HK-2 (cell line): Measurements from ENCODE around the gene EXOC4.

Experiments used
- DNase-seq: peaks from one replicate; pipeline ENCODE4 v3.0.0-alpha.2; 2018; ENCODE audit not compliant: unreplicated experiment

Gene EXOC4

GRCh38 chr7:133827707-133828623, 575.1 kb downstream of the EXOC4 start:
- no peak for DNase-seq

- DNase-seq = no peak
Observed at GRCh38 chr7:133828906-133829305, 576.0 kb downstream of the EXOC4 start.

GRCh38 chr7:133829336-133829897, 576.5 kb downstream of the EXOC4 start:
- peak; percentile 63 for DNase-seq

DNA sequence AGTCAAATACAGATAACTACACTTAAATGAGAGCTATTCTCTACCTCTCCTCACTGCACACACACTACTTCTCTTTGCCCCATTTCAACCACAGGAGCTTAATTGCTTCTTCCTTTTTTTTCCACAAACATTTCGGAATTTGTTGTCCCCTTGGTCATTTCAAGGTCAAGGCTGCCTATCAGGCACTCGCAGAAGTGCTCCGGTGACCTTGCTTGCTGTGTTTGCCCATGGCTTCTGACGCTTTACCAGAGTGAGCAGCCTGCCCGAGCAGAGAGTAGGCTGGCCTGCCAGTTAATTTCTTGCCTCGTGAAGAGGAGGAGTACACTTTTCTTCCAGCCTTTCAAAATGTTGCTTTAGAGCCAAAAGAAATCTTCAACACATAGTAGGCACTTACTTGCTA, 577.2 kb downstream of the EXOC4 start:
- no peak for DNase-seq

DNA sequence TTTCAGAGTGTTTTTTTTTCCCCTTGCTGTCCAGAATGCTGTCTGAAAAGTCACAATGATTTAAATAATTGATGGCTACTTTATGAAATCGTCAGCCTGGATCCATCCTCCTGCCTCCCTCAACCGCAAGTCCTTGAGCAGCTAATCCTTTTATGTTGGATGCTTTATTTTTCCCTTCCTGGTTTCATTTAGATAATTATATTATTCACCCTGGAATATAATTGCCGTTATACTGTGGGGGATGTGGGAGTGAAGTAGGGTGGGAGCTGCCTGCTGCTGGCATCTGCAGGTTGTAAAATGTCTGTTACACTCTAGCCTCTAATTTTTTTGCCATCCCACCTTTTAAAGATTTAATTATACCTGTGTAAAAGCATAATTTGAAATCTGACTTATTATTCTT, 583.8 kb downstream of the EXOC4 start:
- no peak for DNase-seq

DNA sequence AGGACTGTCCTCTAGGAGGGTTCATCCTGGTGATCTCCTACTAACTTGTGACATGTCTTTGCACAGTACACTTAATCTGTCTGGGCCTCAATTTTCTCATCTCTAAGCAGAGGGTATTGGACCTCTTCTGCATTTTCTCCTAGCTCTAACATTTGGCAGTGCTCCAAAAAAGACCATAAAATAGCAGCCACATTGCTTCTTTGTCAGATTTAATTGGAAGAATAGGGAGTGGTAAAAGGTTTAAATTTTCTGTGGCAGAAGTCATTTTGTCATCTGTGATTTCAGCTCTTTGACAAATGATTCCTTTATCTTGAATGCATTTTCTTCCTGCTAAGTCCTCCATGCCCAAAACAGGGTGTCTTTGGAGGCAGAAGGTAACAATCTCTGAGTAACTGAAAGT, 584.3 kb downstream of the EXOC4 start:
- no peak for DNase-seq

DNA sequence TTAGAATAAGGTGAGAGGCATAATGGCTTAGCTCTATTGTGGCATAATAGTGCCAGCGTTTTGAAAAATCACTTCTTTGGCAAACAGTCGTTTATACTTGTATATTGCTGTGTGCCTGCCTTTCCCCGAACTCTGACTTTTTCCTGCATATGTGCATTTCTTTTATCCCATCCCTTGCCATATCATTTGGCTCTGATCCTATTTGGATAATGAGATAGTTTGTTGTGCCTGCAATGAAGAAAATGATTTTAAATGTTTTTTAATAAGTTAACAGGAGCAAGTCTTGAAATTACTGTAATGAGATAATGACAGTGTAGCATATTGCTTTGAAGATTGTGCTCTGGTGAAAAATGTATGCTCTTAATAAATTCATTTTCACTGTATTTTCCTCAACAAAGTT, 586.2 kb downstream of the EXOC4 start:
- no peak for DNase-seq

DNA sequence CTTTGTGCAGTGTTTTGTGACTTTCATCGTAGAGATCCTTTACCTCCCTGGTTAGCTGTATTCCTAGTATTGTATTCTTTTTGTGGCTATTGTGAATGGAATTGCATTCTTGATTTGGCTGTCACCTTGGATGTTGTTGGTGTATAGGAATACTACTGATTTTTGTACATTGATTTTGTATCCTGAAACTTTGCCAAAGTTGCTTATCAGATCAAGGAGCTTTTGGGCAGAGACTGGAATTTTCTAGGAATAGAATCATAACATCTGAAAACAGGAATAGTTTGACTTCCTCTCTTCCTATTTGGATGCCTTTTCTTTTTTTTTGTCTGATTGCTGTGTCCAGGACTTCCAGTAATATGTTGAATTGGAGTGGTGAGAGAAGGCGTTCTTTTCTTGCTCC, 590.5 kb downstream of the EXOC4 start:
- no peak for DNase-seq

DNA sequence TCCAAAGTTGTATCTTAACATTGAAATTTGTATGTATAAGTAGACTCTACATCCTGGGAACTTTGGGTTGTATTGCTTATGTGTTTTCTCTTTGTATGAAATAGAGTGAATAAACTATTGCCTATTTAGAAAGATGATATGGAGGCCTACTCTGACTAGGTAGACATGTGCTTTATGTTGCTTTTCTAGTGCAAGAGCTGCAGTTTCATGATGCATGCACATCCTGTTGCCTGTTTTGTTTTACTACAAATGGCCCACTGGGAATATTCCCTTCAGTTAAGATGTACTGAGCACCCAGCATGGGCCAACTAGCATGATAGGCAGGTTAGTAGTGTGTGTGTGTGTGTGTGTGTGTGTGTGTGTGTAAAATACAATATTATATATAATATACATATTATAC, 592.1 kb downstream of the EXOC4 start:
- no peak for DNase-seq

GRCh38 chr7:133846203-133846945, 593.5 kb downstream of the EXOC4 start:
- DNase-seq = no peak

- DNase-seq = no peak
Observed at GRCh38 chr7:133850497-133851280, 597.8 kb downstream of the EXOC4 start.

- DNase-seq = no peak
Observed at GRCh38 chr7:133851411-133851810, 598.5 kb downstream of the EXOC4 start.

GRCh38 chr7:133853706-133854276, 600.9 kb downstream of the EXOC4 start:
- DNase-seq = peak; percentile 77

- DNase-seq = no peak
Observed at GRCh38 chr7:133854739-133855138, 601.9 kb downstream of the EXOC4 start.

DNA sequence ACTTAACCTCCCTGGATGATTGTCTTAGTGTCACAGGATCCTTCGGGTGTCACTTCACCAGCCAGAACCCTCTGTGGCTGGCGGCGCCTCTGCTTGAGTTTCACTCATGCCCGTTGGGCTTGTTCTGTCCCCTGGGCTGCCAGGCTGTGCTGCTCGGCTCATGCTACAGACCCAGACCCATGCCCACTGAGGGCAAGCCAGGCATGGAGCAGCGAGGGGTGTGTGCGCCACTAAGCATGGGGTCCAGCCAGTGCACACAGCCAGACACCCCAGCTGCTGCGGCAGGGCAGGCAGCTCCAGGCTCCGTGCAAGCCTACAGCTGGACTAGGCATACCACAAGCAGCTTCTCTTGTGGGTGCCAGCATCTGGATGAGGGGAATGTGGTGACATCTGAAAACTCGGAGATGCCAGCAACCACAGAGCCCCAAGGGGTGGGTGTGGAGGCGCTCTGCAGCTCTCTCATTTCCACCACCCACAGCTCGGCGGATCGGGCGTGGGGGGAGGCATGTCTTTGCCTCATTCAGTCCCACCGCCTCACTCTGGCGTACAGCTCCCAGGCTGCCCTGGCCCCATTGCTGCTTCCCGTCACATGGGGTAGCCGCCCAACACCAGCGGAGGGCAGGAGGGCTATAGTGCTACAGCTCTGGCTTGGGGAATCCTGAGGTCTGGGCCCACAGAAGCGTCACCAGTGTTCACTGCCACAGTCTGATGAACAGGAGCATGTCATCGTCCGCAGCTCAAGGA, 604.7 kb downstream of the EXOC4 start:
- no peak for DNase-seq

GRCh38 chr7:133858311-133858710, 605.4 kb downstream of the EXOC4 start:
- DNase-seq = no peak

DNA sequence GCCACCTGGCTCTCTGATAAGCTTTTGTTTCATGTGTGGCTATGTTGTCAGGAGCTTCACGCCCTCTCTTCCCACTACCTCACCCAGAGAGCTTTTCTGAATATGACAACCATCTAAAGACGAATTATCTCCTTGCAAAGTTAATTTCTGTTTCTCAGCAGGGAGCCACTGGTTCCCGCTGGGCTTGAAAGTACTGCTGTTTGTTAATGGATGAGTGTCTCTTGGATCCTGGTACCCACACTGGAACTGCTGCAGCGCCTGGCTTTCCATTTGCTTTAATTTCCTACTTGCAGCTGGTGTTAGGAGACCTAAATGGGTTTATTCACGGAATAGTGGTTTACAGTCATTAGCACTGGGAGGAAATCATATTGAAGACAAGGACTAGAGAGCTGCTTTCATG, 606.4 kb downstream of the EXOC4 start:
- no peak for DNase-seq

- DNase-seq = no peak
Observed at GRCh38 chr7:133859871-133860450, 607.1 kb downstream of the EXOC4 start.

GRCh38 chr7:133860628-133861335, 607.9 kb downstream of the EXOC4 start:
- DNase-seq = no peak

DNA sequence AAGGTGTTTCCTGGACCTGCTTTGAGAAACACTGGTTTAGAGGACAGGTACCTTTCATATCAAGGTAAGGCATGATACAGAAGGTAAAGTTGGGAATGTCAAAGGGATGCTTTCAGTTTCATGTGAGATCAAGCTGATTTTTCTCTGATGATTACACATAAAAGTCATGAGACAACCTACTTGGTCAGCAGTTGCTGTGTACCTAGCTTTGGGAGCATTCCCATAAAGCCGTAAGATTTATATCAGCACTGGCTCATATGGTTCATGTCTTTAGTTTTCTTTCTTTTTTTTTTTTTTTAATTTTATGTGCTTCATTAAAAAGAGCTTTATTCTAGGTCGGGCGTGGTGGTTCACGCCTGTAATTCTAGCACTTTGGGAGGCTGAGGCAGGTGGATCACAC, 609.0 kb downstream of the EXOC4 start:
- DNase-seq = no peak
